B cell (primary cell): ENCODE data around the gene ZNF688. TPM values are rescaled to one million over a fixed set of nuclear protein-coding genes. Genes with fewer than 3 reads are reported as not detected.
"Not testable (repeated sequence)": the region's sequence is repeated elsewhere in the genome, so short reads cannot be mapped to it uniquely, and the experiment has no call there.

Experiments
- ATAC-seq: fragments of 200-7000 bp; cut with Tn5 transposase; one replicate; pipeline ENCODE4 v1.10.0; 2021; ENCODE audit warnings: low read depth, mild to moderate bottlenecking, moderate number of reproducible peaks, moderate library complexity
- CTCF ChIA-PET: fragments of 350-600 bp; sonication (Branson Sonifier 250); formaldehyde crosslinking; loops from one replicate; lab custom pipeline; 2021; ENCODE audit warnings: antibody characterized with exemption, inconsistent platforms; lab: Charles Lee
- POLR2A ChIA-PET: fragments of 350-600 bp; sonication (Branson Sonifier 250); formaldehyde crosslinking; loops from one replicate; lab custom pipeline; 2021; ENCODE audit warnings: antibody characterized with exemption; lab: Charles Lee
- DNase-seq: peaks from one replicate; pipeline ENCODE4 v3.0.0; 2013
- H2AFZ ChIP-seq: 2 replicates; pipeline ENCODE4 v1.6.1; 2012; ENCODE audit warnings: mild to moderate bottlenecking, low read depth, low read length; ENCODE audit not compliant: insufficient read depth, poor library complexity, severe bottlenecking
- H3K27ac ChIP-seq, 2 donors: 1 replicate in 1 of 2; 2 replicates in 1 of 2; pipeline ENCODE4 v1.5.1; 2012 to 2013; ENCODE audit warnings: low read length in 2 of 2, mild to moderate bottlenecking in 2 of 2, moderate library complexity in 1 of 2
- H3K27me3 ChIP-seq, 4 experiments: fragments of 200-600 bp in 1 of 4; sonication (generic) in 1 of 4; replicated peaks in 1 of 4; 1 replicate in 2 of 4; 2 replicates in 2 of 4; pipeline versions ENCODE4 v1.6.1 to v1.7.0; 2013 to 2016; ENCODE audit warnings: low read length in 3 of 4, mild to moderate bottlenecking in 2 of 4, mixed read lengths in 1 of 4, moderate library complexity in 1 of 4; ENCODE audit not compliant: insufficient read depth in 4 of 4, control insufficient read depth in 3 of 4; ENCODE audit errors: control extremely low read depth in 1 of 4
- H3K36me3 ChIP-seq, 2 experiments: replicated peaks in 1 of 2; 1 replicate in 1 of 2; 2 replicates in 1 of 2; pipeline versions ENCODE4 v1.6.1 to v1.7.1; 2013; ENCODE audit warnings: low read length in 1 of 2; ENCODE audit not compliant: insufficient read depth in 2 of 2, control insufficient read depth in 1 of 2; ENCODE audit errors: control extremely low read depth in 1 of 2, extremely low read depth in 1 of 2
- H3K4me1 ChIP-seq, 2 donors: fragments of 200-600 bp in 1 of 2; sonication (generic) in 1 of 2; 1 replicate in 1 of 2; 2 replicates in 1 of 2; pipeline versions ENCODE4 v1.5.1 to v1.6.1; 2013 to 2017; ENCODE audit warnings: low read length in 2 of 2; ENCODE audit not compliant: control insufficient read depth in 2 of 2, insufficient read depth in 2 of 2
- H3K4me2 ChIP-seq: replicated peaks from 2 replicates; pipeline ENCODE3; 2012; ENCODE audit warnings: mild to moderate bottlenecking, low read depth, low read length; ENCODE audit not compliant: poor library complexity, severe bottlenecking
- H3K4me3 ChIP-seq, 5 experiments: fragments of 200-600 bp in 1 of 5; sonication (generic) in 1 of 5; 1 replicate in 3 of 5; 2 replicates in 2 of 5; pipeline versions ENCODE4 v1.5.1 to v1.7.0; 2011 to 2016; ENCODE audit warnings: low read length in 4 of 5, mild to moderate bottlenecking in 4 of 5, low read depth in 2 of 5, control low read depth in 1 of 5, moderate library complexity in 1 of 5; ENCODE audit not compliant: insufficient read depth in 1 of 5; ENCODE audit errors: control extremely low read depth in 1 of 5, extremely low read depth in 1 of 5
- H3K79me2 ChIP-seq: fragments of 200-600 bp; sonication (generic); one replicate; pipeline ENCODE4 v1.6.0; 2016; ENCODE audit warnings: low read length; ENCODE audit not compliant: control insufficient read depth, insufficient read depth
- H3K9ac ChIP-seq: fragments of 200-600 bp; sonication (generic); 2 replicates; pipeline ENCODE4 v1.6.1; 2017; ENCODE audit warnings: mild to moderate bottlenecking, low read length, moderate library complexity
- H3K9me3 ChIP-seq, 3 donors: one replicate each; pipeline versions ENCODE4 v1.6.1 to v1.7.1; 2013; ENCODE audit warnings: low read length in 2 of 3; ENCODE audit not compliant: control insufficient read depth in 2 of 3, insufficient read depth in 1 of 3; ENCODE audit errors: control extremely low read depth in 1 of 3
- H4K20me1 ChIP-seq: 2 replicates; pipeline ENCODE4 v1.6.0; 2012; ENCODE audit warnings: mild to moderate bottlenecking, low read length; ENCODE audit not compliant: insufficient read depth, control insufficient read depth, poor library complexity, severe bottlenecking
- H3K27ac Mint-ChIP-seq: one replicate; pipeline ENCODE4 v1.8.0; 2021; ENCODE audit warnings: mixed read lengths
- H3K27me3 Mint-ChIP-seq: one replicate; pipeline ENCODE4 v1.8.0; 2021; ENCODE audit warnings: mixed read lengths
- H3K4me1 Mint-ChIP-seq: one replicate; pipeline ENCODE4 v1.8.0; 2021; ENCODE audit warnings: mixed read lengths
- H3K4me3 Mint-ChIP-seq: one replicate; pipeline ENCODE4 v1.8.0; 2021; ENCODE audit warnings: mixed read lengths
- H3K9me3 Mint-ChIP-seq: one replicate; pipeline ENCODE4 v1.8.0; 2022; ENCODE audit warnings: mixed read lengths; ENCODE audit not compliant: insufficient read depth
- EZH2 ChIP-seq: IDR thresholded peaks from 2 replicates; pipeline ENCODE4 v1.6.1; 2012; ENCODE audit warnings: borderline replicate concordance, low read depth, mild to moderate bottlenecking, moderate library complexity, low read length; ENCODE audit not compliant: insufficient read depth, poor library complexity, severe bottlenecking
- WGBS: methylation state at CpG from one replicate; pipeline ENCODE4 v1.1.5; 2013; ENCODE audit warnings: missing lambda C conversion rate; ENCODE audit not compliant: insufficient coverage; 5-methylcytosine and 5-hydroxymethylcytosine counted together
- intact Hi-C: fragments of 100-400 bp; cut with micrococcal nuclease; formaldehyde crosslinking; loops from one replicate; pipeline ENCODE4 v1.10.0; 2022
- polyA plus RNA-seq: library from polyadenylated mRNA; depleted of rRNA; stranded (reverse); fragments of >200 nt; gene quantifications from 2 replicates; pipeline ENCODE4 v1.2.3, GENCODE V29; 2012
- total RNA-seq, 2 donors: library from RNA; stranded (reverse); fragments of 120-200 nt in 1 of 2; gene quantifications; 1 replicate in 1 of 2; 2 replicates in 1 of 2; pipeline versions ENCODE4 v1.2.3 to v1.2.4, GENCODE V29; 2013 to 2022
- TF ChIP-seq, protein P1 (sequence below): fragments of 200-600 bp; IDR thresholded peaks from one replicate; pipeline ENCODE4 v1.8.0; 2022; ENCODE audit warnings: antibody characterized with exemption, mild to moderate bottlenecking

ZNF688 gene
- total and polyA plus RNA-seq, 2 donors (not counting 1 experiment from before 2014, with no cell fraction given): 20.6 to 23.1 TPM

GRCh38 chr16:30589582-30589981 lies 18.1 kb upstream of the ZNF688 start:
- DNase-seq, H3K27me3 ChIP-seq, ATAC-seq, H3K4me3 Mint-ChIP-seq, H3K4me2 ChIP-seq, POLR2A ChIA-PET, H3K27me3 Mint-ChIP-seq, H2AFZ ChIP-seq, H3K27ac ChIP-seq, H3K9ac ChIP-seq, H3K9me3 Mint-ChIP-seq, H4K20me1 ChIP-seq, H3K9me3 ChIP-seq, H3K36me3 ChIP-seq, CTCF ChIA-PET, H3K4me3 ChIP-seq, H3K79me2 ChIP-seq, H3K27ac Mint-ChIP-seq, intact Hi-C loops: not testable (repeated sequence)
- peaks cover 16% of the 10 kb centered on the region for H3K4me1 Mint-ChIP-seq
- H3K4me1 ChIP-seq: peaks cover 8 to 19% of the 10 kb centered on the region in 2 donors
- no CpG with 5 or more reads among the region's 2 CpGs for WGBS

GRCh38 chr16:30588651-30589050 lies 17.1 kb upstream of the ZNF688 start:
- Mint-ChIP-seq H3K27me3 (no peaks in the 10 kb centered on the region), H3K4me1 (peaks cover 18% of the 10 kb centered on the region), H3K9me3 (no peaks in the 10 kb centered on the region), H3K27ac (no peak overlapping the region), H3K4me3 (no peak overlapping the region)
- Histone ChIP-seq H3K27ac (no peak overlapping the region), H3K4me2 (no peak overlapping the region), H3K4me3 (no peak overlapping the region), H3K27me3 (no peaks in the 10 kb centered on the region), H3K4me1 (peaks cover 8 to 21% of the 10 kb centered on the region in 2 donors), H3K79me2 (peaks cover 8% of the 10 kb centered on the region), H3K9ac (no peak overlapping the region), H4K20me1 (no peaks in the 10 kb centered on the region), H3K36me3 (no peaks in the 10 kb centered on the region), H2AFZ (no peak overlapping the region), H3K9me3 (no peaks in the 10 kb centered on the region)
- ATAC-seq (no peak), DNase-seq (no peak)
- intact Hi-C loops: no loop called here
- no CpG with 5 or more reads among the region's 2 CpGs for WGBS
- ChIA-PET CTCF (interaction anchor here (0.7 kb wide), 1 partner anchor 114 kb away, joined by 5 read pairs; no protein-coding TSS in a partner anchor), POLR2A (interaction anchor here (0.5 kb wide), 1 partner anchor 18 kb away, joined by 3 read pairs; no protein-coding TSS in a partner anchor)
- TF ChIP-seq EZH2: no peak
- TF ChIP-seq, protein P1, sequence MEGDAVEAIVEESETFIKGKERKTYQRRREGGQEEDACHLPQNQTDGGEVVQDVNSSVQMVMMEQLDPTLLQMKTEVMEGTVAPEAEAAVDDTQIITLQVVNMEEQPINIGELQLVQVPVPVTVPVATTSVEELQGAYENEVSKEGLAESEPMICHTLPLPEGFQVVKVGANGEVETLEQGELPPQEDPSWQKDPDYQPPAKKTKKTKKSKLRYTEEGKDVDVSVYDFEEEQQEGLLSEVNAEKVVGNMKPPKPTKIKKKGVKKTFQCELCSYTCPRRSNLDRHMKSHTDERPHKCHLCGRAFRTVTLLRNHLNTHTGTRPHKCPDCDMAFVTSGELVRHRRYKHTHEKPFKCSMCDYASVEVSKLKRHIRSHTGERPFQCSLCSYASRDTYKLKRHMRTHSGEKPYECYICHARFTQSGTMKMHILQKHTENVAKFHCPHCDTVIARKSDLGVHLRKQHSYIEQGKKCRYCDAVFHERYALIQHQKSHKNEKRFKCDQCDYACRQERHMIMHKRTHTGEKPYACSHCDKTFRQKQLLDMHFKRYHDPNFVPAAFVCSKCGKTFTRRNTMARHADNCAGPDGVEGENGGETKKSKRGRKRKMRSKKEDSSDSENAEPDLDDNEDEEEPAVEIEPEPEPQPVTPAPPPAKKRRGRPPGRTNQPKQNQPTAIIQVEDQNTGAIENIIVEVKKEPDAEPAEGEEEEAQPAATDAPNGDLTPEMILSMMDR: no peak
